ENCODE measurements around the gene RTN1. TPM values are rescaled to one million over a fixed set of nuclear protein-coding genes. Genes with fewer than 3 reads are reported as not detected.

Gene RTN1
- total and polyA plus RNA-seq, 10 of the 15 experiments (the other 5 are each of a cell fraction or from before 2014, with no cell fraction given), result 0.03 to 0.55 (median 0.13) TPM; not detected in 4

- Histone ChIP-seq H3K79me2 (ENCODE audit: control insufficient read depth, insufficient read depth, low read length) (no peaks in the 10 kb centered on the region), H3K4me1 (ENCODE audit: control insufficient read depth, insufficient read depth, low read length) (no peaks in the 10 kb centered on the region), H3K9ac (ENCODE audit: control insufficient read depth, insufficient read depth, low read length) (no peak overlapping the region), H3K27me3 (replicated peaks in 1 of 2; ENCODE audit: control insufficient read depth in 2 of 2, insufficient read depth in 2 of 2, low read length in 1 of 2) (no peaks in the 10 kb centered on the region), H3K4me3 (no peak overlapping the region), H2AFZ (ENCODE audit: control insufficient read depth, low read depth, low read length) (no peak overlapping the region), H3K27ac (ENCODE audit: control insufficient read depth, insufficient read depth) (no peak overlapping the region), H3K9me3 (replicated peaks; ENCODE audit: control insufficient read depth, insufficient read depth, low read length) (no peaks in the 10 kb centered on the region), H3K4me2 (ENCODE audit: control insufficient read depth, insufficient read depth) (no peak overlapping the region), H3K36me3 (ENCODE audit: control insufficient read depth in 2 of 2, insufficient read depth in 2 of 2, low read length in 1 of 2) (no peaks in the 10 kb centered on the region), H4K20me1 (ENCODE audit: control insufficient read depth, insufficient read depth) (no peaks in the 10 kb centered on the region)
- in situ Hi-C loops (cut with MboI) (no loop called here), intact Hi-C loops (cut with micrococcal nuclease; ENCODE audit: unreplicated experiment) (no loop called here)
- ATAC-seq (no peak), FAIRE-seq (no peak), DNase-seq (ENCODE audit: low read depth, low spot score) (no peak)
- 0% methylated on average over 1 of the region's 1 CpG for WGBS (ENCODE audit: insufficient coverage, insufficient replicate concordance, low lambda C conversion rate, missing lambda C conversion rate)
- no TSS peak for BruUV-seq (replicated peaks)
- SMC1A ChIA-PET (ENCODE audit: uncharacterized antibody, unreplicated experiment), result interaction anchor here (0.6 to 1.5 kb wide), 2 partner anchors 9 to 132 kb away, joined by 3 to 4 read pairs; no protein-coding TSS in a partner anchor
- no peak for TF ChIP-seq JUND (IDR thresholded peaks at IDR 0.05; ENCODE audit: low read depth, low read length)
- no peak for TF ChIP-seq BHLHE40 (IDR thresholded peaks at IDR 0.05; ENCODE audit: borderline replicate concordance in 1 of 2, low read depth in 2 of 2, low read length in 1 of 2)
- no peak for TF ChIP-seq SIN3A (IDR thresholded peaks at IDR 0.05; ENCODE audit: low read depth, low read length)
- CTCF ChIA-PET, result interaction anchor here (1.2 to 2.9 kb wide), 2 partner anchors 11 to 58 kb away, joined by 3 to 26 read pairs; no protein-coding TSS in a partner anchor
- POLR2A ChIA-PET, result no interaction called here
- RAD21 ChIA-PET (ENCODE audit: unreplicated experiment), result no interaction called here
These were observed 180.2 kb downstream of the RTN1 start for GRCh38 chr14:59690426-59690825.

DNA sequence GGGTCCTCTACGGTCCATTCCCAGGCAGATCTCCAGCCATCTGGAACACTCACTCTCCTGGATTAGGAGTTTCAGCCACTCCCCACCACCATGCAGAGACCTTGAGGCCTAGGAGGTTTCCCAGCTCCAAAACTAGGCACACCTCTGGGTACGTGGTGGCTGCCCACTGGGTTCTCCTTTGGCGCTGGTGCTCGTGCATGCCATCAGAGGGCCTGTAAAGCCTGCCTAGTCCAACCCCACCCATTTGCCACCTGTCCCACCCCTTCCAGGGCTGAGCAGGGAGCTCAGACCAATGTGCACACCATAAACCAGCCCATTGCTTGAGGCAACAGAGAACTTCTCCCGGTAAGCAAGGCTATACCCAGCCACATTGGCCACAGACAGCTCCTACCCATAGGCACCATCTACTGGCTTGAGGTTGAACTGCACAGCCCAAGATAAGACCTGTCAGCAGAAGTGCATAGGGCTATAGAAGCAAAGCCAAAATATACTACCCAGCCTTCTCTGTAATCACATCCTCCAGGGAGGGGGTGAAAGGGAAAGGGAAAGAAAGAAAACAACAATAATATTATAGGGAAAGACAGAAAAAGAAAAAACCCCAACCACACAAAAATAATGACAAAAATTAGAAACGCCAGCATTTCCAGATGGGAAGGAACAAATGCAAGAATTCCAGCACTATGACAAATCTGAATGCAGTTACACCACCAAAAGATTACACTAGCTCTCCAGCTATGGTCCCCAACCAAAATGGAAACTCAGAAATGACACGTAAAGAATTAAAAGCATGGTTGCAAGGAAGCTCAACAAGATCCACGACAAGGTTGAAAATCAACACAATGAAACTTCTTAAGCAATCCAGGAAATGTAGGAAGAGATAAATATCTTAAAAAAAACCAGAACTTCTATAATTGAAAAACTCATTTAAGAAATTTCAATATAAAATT lies 182.1 kb downstream of the RTN1 start:
- ChIA-PET SMC1A (ENCODE audit: uncharacterized antibody, unreplicated experiment) (interaction anchor here (0.7 to 2.6 kb wide), 7 partner anchors 9 to 496 kb away, joined by 3 to 17 read pairs (median 3); no protein-coding TSS in a partner anchor), RAD21 (ENCODE audit: unreplicated experiment) (interaction anchor here (1.8 kb wide), 1 partner anchor 56 kb away, joined by 13 read pairs; no protein-coding TSS in a partner anchor), POLR2A (no interaction called here), CTCF (interaction anchor here (0.7 to 2.9 kb wide), 8 partner anchors 12 to 495 kb away, joined by 3 to 26 read pairs (median 5); partner anchors contain the start of gene CCDC175)
- H3K4me1 ChIP-seq (ENCODE audit: control insufficient read depth, insufficient read depth, low read length), result no peaks in the 10 kb centered on the region
- no peaks in the 10 kb centered on the region for H4K20me1 ChIP-seq (ENCODE audit: control insufficient read depth, insufficient read depth)
- ATAC-seq (peak; percentile 99), DNase-seq (ENCODE audit: low read depth, low spot score) (no peak), FAIRE-seq (peak; percentile 27)
- no peak overlapping the region for H3K4me2 ChIP-seq (ENCODE audit: control insufficient read depth, insufficient read depth)
- H3K4me3 ChIP-seq, result no peak overlapping the region
- H3K9ac ChIP-seq (ENCODE audit: control insufficient read depth, insufficient read depth, low read length), result no peak overlapping the region
- H3K27me3 ChIP-seq (replicated peaks in 1 of 2; ENCODE audit: control insufficient read depth in 2 of 2, insufficient read depth in 2 of 2, low read length in 1 of 2), result no peaks in the 10 kb centered on the region
- no peak overlapping the region for H2AFZ ChIP-seq (ENCODE audit: control insufficient read depth, low read depth, low read length)
- no TSS peak for BruUV-seq (replicated peaks)
- 61% methylated on average over 8 of the region's 8 CpGs for WGBS (ENCODE audit: insufficient coverage, insufficient replicate concordance, low lambda C conversion rate, missing lambda C conversion rate)
- in situ Hi-C loops (cut with MboI) (no loop called here), intact Hi-C loops (cut with micrococcal nuclease; ENCODE audit: unreplicated experiment) (loop anchor here (1.0 to 5.0 kb wide), 2 partner anchors 56 to 181 kb away; no protein-coding TSS in a partner anchor)
- H3K9me3 ChIP-seq (replicated peaks; ENCODE audit: control insufficient read depth, insufficient read depth, low read length), result no peaks in the 10 kb centered on the region
- H3K36me3 ChIP-seq (ENCODE audit: control insufficient read depth in 2 of 2, insufficient read depth in 2 of 2, low read length in 1 of 2), result no peaks in the 10 kb centered on the region
- no peaks in the 10 kb centered on the region for H3K79me2 ChIP-seq (ENCODE audit: control insufficient read depth, insufficient read depth, low read length)
- H3K27ac ChIP-seq (ENCODE audit: control insufficient read depth, insufficient read depth), result no peak overlapping the region
- no peak for TF ChIP-seq HDAC2 (IDR thresholded peaks at IDR 0.05)
- no peak for TF ChIP-seq ZNF207 (IDR thresholded peaks at IDR 0.05; ENCODE audit: borderline replicate concordance)
- peak; percentile 27; the same call in 1 of the 2 replicates for TF ChIP-seq SMC3 (IDR thresholded peaks at IDR 0.05; ENCODE audit: borderline replicate concordance, low read length)
- TF ChIP-seq, protein P1, sequence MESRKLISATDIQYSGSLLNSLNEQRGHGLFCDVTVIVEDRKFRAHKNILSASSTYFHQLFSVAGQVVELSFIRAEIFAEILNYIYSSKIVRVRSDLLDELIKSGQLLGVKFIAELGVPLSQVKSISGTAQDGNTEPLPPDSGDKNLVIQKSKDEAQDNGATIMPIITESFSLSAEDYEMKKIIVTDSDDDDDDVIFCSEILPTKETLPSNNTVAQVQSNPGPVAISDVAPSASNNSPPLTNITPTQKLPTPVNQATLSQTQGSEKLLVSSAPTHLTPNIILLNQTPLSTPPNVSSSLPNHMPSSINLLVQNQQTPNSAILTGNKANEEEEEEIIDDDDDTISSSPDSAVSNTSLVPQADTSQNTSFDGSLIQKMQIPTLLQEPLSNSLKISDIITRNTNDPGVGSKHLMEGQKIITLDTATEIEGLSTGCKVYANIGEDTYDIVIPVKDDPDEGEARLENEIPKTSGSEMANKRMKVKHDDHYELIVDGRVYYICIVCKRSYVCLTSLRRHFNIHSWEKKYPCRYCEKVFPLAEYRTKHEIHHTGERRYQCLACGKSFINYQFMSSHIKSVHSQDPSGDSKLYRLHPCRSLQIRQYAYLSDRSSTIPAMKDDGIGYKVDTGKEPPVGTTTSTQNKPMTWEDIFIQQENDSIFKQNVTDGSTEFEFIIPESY (IDR thresholded peaks at IDR 0.05), result no peak
- no peak for TF ChIP-seq HDAC6 (IDR thresholded peaks at IDR 0.05; ENCODE audit: unreplicated experiment)
- TF ChIP-seq MTA2 (IDR thresholded peaks at IDR 0.05; ENCODE audit: low read depth), result no peak
- no peak for TF ChIP-seq ZBTB11 (CRISPR knock-in tag; IDR thresholded peaks at IDR 0.05)
